Activated T-helper 9 cell treated with anti-CD3 and anti-CD28 coated beads, Interleukin-2, amount 50 U/mL, for 16 hours (primary cell): Measurements from ENCODE around the gene MRFAP1.
"Not testable (repeated sequence)": the region's sequence is repeated elsewhere in the genome, so short reads cannot be mapped to it uniquely, and the experiment has no call there.

Experiments
- DNase-seq: peaks from one replicate; pipeline ENCODE4 v3.0.0-alpha.2; 2020; ENCODE audit warnings: low read depth

Gene MRFAP1

DNA sequence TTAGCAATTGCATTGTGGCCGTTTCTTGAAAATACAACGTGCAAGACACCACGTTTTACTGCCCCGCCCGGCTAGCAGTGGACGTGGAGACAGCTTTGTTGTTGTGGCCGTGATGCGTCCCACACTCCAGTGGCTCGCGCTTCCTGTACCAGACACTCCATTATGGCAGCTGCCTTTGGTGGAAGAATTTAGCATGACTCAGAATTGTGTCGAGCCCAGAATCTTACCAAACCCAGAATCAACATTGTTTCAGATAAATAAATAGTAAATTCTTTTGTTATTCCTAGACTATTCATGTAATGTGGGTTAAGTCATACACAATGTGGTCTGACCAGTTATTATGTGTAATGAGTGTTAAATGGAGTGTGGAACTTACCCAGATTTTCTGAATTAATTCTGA, 27.9 kb downstream of the MRFAP1 start:
- no peak for DNase-seq

DNA sequence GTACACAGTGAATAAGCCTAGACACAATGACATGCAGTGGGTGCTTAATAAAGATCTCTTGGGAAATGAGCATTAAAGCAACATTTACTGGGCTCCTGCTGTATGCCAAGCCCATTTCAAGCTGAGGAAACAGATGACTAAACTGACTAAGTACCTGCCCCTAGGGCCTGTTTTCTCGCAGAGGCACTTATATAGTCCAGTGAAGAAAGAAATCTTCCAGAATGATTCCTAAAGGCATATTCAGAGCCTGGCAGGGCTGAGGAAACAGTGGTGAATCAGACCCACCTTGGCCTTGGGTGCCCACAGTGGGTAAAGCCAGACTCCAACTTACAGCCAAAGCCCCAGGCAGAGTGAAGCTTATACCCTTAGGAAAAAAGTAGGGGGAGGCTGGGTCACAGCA, 31.2 kb downstream of the MRFAP1 start:
- DNase-seq, result no peak

DNA sequence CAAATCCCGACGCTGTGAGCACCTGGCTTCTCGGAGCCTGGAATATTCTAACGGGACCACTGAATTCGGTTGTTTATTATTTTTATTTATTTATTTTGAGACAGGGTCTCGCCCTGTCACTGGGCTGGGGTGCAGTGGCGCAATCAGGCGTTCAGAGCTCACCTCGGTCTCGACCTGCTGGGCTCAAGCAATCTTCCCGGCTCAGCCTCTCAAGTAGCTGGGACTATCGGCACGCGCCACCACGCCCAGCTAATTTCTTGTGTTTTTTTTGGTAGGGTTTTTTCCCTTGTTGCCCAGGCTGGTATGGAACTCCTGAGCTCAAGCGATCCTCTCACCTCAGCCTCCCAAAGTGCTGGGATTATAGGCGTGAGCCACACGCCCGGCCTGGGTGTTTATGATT, 31.6 kb downstream of the MRFAP1 start:
- DNase-seq, result no peak

DNA sequence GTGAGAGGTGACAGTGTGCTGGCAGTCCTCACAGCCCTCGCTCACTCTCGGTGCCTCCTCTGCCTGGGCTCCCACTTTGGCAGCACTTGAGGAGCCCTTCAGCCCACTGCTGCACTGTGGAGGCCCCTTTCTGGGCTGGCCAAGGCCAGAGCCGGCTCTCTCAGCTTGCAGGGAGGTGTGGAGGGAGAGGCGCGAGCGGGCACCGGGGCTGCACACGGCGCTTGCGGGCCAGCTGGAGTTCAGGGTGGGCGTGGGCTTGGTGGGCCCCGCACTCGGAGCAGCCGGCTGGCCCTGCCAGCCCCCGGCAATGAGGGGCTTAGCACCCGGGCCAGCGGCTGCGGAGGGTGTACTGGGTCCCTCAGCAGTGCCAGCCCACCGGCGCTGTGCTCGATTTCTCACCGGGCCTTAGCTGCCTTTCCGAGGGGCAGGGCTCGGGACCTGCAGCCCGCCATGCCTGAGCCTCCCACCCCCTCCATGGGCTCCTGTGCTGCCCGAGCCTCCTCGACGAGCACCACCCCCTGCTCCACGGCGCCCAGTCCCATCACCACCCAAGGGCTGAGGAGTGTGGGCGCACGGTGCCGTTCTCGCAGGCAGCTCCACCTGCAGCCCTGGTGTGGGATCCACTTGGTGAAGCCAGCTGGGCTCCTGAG, 32.2 kb downstream of the MRFAP1 start:
- DNase-seq, result not testable (repeated sequence)

DNA sequence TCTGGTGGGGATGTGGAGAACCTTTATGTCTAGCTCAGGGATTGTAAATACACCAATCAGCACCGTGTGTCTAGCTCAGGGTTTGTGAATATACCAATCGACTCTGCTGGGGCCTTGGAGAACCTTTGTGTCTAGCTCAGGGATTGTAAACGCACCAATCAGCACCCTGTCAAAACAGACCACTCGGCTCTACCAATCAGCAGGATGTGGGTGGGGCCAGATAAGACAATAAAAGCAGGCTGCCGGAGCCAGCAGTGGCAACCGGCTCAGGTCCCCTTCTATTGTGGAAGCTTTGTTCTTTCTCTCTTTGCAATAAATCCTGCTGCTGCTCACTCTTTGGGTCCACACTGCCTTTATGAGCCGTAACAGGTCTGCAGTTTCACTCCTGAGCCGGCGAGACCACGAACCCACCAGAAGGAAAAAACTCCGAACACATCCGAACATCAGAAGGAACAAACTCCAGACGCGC, 32.7 kb downstream of the MRFAP1 start:
- not testable (repeated sequence) for DNase-seq

DNA sequence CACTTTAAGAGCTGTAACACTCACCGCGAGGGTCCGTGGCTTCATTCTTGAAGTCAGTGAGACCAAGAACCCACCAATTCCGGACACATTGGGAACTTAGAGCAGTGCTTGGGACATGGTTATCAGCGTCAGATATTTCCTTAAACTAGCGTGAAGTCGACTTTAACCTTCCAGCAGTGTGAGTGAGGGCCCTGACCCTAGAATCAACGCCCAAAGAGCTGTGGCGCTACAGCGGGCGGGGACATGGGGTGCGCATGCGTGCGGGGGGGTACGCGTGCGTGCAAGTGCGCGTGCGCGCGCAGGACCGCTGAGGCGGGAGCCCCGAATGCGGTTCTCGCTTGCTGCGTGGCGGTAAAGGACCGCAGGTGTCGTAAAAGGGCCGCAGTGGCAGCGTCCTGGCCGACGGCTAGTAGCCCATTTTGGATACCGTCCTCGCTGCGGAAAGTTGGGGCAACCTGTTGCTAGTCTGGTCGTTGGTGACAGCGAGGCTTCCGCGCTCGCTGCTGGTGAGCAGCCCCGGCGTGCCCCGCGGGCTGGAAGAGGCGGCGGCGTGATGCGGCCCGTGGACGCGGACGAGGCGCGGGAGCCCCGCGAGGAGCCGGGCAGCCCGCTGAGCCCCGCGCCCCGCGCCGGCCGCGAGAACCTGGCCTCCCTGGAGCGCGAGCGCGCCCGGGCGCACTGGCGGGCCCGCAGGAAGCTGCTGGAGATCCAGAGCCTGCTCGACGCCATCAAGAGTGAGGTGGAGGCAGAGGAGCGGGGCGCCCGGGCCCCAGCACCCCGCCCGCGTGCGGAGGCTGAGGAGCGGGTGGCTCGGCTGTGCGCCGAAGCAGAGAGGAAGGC, 33.4 kb downstream of the MRFAP1 start:
- DNase-seq, result peak; percentile 89

DNA sequence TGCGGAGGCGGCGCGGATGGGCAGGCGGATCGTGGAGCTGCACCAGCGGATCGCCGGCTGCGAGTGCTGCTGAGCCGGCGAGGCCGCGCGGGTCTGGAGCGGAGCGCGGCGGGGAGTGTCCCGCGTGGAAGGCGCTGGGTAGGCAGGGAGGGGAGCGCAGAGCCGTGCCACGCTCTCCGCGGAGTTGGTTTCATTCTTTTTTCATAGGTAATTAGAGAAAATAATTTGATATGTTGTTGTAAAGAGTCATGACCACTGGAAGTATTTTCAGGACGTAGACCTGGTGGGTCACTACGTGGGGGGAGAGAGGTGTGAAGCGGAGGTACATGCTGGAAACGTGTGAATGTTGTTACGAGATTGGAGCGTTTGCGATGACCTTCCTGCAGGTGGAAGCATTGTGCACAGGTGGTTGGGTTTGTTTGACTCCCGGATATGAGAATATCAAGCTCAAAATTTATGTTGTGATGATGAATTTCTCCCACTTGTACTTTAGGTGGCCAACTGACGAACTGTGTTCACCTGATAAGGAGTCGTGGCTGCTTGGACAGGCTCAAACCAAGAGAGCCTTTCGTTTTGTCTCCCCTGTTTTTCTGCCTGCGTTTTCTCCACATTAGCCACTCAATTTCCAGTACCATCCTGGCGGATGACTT, 34.1 kb downstream of the MRFAP1 start:
- peak; percentile 52 for DNase-seq

DNA sequence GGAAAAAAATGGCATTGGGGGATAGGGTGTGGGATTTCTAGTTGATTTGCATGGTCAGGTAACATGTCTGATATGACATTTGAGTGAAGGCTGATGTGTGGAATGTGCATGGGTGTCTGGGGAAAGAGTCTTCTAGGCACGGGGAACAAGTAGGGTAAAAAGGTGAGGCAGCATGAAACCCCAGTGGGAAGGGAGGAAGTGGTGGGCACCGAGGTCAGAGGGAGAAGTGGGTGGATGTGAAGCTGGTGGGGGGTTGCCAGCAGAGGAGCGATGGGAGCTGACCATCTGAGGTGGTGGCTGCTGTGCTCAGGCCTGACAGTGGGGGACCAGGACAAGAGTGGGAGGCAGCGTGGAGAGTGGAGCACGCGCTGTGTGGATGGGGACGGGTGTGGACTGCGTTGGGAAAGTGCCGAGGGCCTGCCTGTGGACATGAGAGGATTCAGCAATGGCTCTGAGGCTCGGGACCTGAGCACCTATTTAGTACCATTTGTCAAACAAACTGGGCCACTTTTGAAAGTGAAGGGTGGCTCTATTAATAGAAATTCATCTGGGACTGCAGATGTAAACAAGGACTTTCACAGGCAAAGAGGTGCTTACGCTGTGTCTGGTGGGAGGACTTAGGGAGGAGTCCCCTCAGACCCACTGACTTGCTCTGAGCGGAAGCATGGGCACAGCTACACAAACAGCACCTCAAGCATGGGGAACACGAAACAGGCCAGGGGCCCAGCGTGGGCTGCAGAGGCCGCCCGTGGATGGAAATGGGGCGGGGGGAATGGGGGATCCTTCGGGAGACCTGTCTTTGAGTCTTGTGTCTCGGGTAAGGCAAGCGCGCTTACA, 36.5 kb downstream of the MRFAP1 start:
- no peak for DNase-seq

DNA sequence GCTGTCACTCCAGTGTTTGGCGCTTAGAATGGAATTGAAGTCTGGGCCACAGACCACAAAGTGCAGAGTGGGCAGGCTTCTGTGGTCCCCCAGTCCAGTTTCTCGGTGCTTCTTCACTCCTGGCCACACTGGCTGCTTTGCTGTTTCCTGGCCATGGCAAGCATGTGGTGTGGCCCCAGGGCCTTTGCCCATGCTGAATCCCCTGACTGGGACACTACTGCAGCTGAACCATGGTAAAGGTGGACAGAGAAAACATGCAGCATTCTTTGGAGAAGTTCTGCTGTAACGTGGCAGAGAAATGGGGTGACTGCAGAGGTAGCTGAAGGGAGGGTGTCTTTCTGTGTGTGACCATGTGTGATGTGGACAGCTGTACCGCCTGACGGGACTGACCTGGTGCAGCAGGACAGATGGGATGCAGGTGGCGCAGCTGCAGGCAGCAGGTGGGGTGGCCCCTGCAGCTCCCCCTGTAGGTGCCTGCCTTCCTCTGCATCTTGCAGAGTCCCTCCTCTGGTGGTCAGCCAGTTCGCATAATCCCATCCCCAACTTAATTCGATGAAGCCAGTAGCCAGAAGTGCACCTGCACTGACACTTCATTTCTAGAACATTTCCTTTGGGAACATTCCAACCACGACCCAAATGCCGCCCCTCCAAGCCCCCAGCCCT, 40.0 kb downstream of the MRFAP1 start:
- no peak for DNase-seq

DNA sequence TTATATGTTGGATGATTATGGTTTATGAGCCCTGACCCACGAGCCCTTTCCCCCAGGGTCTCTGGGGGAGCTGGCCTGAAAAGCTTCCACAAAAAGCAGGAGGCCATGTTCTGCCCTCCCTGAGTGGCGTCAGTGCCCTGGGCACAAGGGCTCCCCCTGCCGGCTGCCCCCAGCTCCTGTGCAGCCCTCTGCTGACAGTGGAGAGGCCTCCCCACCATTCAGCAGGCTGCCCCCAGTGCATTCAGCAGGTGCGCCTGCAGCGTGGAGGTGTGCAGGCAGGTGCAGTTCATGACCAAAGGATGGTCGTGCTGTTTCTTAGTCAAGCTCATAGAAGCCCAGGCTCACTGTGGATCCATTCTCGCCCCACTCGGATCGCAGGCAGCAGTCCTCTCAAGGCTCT, 40.7 kb downstream of the MRFAP1 start:
- DNase-seq, result no peak

DNA sequence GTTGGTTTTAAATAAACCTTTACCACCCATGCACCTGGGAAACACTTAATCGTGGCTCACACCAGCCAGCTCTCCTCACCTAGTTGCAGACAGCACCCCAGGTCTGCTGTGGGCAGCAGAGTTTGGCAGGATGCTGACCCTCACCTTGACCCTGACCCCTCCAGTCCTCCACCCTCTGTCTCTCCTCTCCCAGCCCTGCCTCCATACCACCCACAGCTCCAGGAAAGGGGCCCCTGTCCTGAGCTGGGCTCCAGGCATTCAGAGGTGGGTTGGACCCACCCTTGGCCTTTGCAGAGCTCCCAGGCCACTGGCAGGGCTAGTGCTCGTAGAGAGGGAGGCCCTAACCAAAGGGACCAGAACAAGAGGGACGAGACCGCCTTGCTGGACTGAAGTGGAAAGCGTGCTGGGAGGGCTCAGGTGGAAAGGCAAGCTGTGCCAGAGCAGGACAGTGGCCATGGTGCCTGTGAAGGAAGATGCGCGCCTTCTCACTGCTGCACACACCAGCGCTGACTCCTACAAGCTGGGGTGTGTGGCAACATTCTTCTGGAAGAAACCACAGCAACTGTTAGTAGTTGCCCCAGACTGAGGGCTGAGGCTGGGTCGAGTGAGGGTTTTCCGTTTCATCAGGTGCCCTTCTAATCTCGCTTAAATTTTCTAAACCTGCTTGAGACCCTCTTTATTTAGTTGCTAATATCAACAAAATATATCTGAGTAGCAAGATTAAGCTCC, 42.5 kb downstream of the MRFAP1 start:
- no peak for DNase-seq

DNA sequence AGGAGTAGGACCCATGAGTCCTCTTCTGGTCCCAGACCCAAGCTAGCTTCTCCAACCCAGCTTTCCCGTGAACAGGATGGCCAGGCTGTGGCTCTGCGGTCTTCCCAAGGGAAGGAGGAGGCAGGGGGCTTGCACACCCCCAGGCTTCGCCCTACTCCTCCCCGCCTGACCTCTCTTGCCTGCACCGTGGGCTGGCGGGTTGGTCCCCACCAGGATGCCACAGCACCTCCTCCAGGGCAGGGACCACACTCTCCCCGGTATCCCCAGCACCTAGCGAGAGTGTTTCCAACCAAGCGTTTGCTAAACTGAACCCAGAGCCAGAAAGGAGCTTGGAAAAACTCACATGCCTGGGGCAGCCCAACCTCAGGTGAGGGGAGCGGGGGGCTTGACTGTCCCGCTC, 44.2 kb downstream of the MRFAP1 start:
- DNase-seq, result no peak

DNA sequence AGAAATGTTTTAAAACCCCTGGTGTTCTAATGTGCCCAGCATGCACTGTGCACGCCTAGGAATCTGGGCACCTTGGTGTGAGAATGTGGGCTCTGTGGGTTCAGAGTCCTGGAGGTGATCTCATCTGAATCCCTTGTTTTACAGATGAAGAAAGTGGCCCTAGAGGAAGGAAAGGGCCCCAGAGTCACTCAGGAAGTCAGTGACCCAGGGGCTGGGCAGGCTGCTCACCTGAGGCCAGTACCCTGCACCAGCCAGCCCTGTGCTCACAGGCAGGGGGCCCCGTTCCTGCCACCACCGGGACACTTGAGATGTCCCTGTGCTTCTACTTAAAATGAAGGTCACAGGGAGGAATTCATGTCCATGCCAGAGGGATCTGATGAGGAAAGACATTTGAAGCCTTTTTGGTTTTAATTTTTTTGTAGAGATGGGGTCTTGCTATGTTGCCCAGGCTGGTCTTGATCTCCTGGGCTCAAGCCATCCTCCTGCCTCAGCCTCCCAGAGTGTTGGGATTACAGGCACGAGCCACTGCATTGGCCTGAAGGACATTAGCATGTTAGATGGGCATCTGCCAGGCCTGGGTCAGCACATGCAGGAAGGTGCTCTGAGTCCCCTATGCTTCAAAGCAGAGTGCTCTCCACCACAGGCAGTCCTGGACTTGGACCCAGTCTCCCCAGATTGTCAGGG, 45.8 kb downstream of the MRFAP1 start:
- DNase-seq, result no peak

DNA sequence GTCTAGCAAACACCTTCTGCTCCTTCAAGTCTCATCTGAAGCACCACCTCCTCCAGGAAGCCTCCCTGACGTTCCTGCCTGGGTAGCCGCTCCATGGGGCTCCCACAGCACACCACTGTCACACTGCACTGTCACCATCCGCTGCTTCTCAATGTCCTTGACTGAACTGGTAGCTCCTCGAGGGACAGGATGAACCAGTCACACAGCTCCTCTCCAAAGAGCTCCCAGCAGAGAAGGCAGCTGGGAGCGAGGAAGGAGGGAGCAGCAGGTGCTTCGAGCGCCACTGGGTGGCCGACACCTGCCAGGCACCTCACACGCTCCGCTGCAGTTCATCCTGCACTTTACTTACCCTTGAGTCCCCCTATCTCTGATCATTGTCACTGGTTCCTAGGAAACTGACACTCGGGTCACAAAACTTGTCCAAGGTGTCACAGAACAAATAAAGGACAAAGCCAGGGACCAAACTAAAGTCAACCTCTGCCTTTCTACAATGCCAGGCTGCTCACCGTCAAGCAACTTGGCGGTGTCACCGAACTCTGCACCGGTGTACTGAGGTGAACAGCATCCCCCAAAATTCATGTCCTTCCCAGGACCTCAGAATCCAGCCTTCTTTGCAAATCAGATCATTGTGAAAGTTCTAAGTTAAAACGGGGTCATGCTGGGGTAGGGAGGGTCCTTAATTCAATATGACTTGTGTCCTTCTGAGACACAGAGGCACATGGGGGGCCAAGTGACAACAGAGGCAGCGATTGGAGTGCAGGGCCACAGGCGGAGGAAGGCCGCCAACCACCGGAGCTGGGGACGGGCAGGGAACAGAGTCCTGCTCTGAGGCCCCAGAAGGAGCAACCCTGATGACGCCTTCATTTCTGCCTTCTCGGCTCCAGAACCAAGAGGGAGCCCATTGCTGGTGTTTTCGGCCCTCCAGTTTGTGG, 47.7 kb downstream of the MRFAP1 start:
- no peak for DNase-seq

DNA sequence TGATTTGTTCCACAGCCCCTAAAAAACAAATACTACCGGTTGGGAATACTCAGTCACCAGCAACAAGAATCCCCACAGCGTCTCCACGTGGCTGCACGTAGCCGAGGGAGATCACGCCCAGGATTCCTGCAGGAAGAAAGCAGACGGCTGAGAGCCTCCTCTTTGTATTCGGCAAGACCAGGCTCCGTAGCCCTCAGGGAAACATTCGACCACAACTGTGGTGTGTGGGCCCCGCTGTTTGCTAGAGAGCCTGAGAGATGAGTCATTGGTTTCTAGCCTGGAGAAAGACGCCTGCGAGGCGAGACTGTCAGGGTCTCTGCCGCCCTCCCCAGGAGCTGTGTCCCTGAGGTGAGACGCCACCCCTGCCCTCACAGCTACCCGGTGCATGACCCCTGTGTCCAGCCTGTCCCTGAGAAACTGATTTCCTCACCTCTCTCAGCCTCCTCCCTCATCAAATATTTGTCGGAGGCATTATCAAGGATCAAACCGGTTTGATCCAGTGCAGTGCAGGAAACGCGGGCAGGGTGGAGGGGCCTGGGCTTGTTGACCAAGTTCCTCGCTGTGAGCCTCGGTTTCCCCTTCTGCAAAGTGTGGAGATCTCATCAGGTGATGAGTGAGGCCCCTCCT, 48.5 kb downstream of the MRFAP1 start:
- peak; percentile 70 for DNase-seq

DNA sequence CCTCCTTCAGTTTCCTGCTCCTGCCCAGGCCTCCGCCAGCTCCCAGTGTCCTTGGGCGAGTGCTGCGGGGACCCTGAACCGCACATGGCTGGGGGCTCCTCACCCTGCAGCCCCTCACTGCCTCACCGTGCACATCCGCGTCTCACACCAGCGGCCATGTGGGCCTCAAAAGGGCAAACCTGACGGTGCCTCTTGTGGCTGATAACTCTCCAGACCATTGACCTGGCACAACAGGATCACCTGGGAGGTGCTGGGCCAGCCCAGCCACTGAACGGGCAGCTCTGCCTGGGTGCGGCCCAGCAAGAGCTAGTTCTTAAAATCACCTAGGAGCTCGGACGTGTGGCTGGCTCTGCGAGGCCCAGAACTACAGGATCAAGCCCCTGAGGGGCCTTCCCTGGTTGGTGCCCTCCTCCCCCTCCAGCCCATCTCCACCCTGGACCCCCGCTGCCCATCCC, 49.0 kb downstream of the MRFAP1 start:
- DNase-seq, result no peak
